ENCODE results near the gene MALAT1.

- TF ChIP-seq EP300 (IDR thresholded peaks at IDR 0.05; ENCODE audit: low read depth) = no peak
- TF ChIP-seq CTCF (IDR thresholded peaks at IDR 0.05) = no peak
Measured at GRCh38 chr11:65548395-65548794, 49.5 kb downstream of the MALAT1 start.
